IMR-90 (cell line): Measurements from ENCODE around the gene MYF6.

Experiments used
- CEBPB ChIP-seq: IDR thresholded peaks from 2 replicates; pipeline ENCODE4 v1.6.1; 2012; ENCODE audit warnings: low read depth, low read length, improper control_type of control experiment
- CTCF ChIP-seq: conservative IDR thresholded peaks from 2 replicates; pipeline ENCODE4 v1.5.1; 2012; ENCODE audit warnings: mild to moderate bottlenecking, low read depth, low read length, improper control_type of control experiment
- MAFK ChIP-seq: IDR thresholded peaks from 2 replicates; pipeline ENCODE4 v1.6.1; 2012; ENCODE audit warnings: low read depth, low read length, improper control_type of control experiment
- POLR2A ChIP-seq: IDR thresholded peaks from 2 replicates; pipeline ENCODE4 v1.6.1; 2012; ENCODE audit warnings: mild to moderate bottlenecking, low read depth, low read length
- USF2 ChIP-seq: fragments of 150-350 bp; IDR thresholded peaks from 2 replicates; pipeline ENCODE4 v1.6.1; 2017; ENCODE audit warnings: mild to moderate bottlenecking, antibody characterized with exemption, low read length, low read depth

- TF ChIP-seq CTCF (no peak), MAFK (no peak), USF2 (no peak), CEBPB (no peak), POLR2A (no peak)
These were observed 42.0 kb downstream of the MYF6 start for GRCh38 chr12:80749456-80749855.
